ENCODE measurements around the gene KIRREL1.

The KIRREL1 gene

DNA sequence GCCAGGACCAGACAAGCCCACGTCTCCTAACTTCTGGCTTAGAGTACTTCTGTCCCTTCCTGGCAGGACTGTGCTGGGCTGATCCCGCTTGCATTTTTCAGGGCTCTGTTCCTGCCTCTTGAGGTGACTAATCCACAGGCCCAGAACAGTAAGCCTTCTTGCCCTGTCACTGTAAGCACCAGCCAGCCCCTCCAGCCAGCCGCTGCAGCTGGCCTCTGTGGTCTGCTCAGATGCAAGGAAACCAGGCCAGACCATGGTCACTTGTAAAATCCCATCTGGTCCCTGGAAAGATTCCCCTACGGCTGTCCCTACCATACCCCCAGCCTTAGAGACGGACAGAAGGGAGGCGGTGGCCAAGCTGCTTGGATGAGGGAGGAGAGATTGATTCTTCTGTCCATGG, 74.2 kb downstream of the KIRREL1 start:
- TF ChIP-seq, protein P1, sequence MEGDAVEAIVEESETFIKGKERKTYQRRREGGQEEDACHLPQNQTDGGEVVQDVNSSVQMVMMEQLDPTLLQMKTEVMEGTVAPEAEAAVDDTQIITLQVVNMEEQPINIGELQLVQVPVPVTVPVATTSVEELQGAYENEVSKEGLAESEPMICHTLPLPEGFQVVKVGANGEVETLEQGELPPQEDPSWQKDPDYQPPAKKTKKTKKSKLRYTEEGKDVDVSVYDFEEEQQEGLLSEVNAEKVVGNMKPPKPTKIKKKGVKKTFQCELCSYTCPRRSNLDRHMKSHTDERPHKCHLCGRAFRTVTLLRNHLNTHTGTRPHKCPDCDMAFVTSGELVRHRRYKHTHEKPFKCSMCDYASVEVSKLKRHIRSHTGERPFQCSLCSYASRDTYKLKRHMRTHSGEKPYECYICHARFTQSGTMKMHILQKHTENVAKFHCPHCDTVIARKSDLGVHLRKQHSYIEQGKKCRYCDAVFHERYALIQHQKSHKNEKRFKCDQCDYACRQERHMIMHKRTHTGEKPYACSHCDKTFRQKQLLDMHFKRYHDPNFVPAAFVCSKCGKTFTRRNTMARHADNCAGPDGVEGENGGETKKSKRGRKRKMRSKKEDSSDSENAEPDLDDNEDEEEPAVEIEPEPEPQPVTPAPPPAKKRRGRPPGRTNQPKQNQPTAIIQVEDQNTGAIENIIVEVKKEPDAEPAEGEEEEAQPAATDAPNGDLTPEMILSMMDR (IDR thresholded peaks at IDR 0.05): no peak

DNA sequence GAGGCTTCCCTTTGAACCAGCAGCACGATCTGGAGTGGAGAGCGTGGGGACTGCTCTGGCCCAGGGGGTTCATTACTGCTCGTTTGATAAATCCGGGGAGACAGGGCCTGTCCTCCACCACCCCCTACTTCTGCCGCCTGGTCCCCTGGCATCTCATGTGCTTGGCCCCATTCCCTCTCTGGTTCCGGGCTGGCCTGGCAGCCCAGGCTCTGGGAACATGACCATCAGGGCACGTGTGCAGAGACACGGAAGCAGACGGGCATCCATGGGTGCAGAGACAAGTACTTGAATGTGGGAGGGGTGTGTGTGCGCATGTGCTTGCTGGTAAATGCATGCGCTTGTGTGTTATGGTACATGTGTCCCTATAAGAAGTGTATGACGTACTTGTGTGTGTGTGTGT, 75.5 kb downstream of the KIRREL1 start:
- TF ChIP-seq, protein P1 (IDR thresholded peaks at IDR 0.05): no peak

DNA sequence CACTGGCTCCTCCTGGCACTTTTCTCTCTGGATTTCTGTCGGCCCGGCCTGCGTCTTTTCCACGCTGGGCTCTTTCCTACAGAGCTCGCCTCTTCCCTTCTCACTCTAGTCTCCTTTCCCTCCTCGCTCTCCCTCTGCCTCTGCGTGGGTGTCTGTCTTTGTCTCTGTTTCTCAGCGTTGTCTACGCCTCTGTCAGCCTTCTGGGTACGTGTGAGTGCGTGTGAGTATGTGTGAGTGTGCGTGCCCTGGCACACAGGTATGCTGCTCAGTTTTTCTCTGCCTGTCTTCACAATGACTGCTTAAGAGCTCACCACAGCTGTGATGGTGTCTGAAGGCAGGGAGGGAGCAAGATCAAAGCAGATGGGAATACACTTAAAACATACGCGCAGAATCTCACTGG, 77.7 kb downstream of the KIRREL1 start:
- TF ChIP-seq, protein P1 (IDR thresholded peaks at IDR 0.05): no peak

DNA sequence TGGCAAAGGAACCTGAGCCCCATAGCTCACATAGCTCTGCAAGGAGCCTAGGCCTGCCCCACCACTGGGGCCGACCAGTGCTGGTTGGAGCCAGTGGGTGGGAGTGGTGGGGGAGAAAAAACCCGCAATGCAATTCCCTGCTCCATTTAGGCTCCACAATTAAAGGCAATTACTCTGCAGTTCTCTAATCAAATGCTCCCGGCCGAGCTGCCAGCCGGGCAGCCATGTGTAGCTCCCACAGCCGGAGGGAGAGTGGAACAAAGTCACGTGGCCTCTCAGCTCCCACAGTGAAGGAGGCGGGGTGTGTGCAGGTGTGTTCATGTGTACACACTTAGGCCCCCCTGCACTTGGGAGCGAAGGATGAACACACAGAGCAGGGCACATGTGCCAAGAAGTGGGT, 81.6 kb downstream of the KIRREL1 start:
- TF ChIP-seq, protein P1 (IDR thresholded peaks at IDR 0.05): no peak

DNA sequence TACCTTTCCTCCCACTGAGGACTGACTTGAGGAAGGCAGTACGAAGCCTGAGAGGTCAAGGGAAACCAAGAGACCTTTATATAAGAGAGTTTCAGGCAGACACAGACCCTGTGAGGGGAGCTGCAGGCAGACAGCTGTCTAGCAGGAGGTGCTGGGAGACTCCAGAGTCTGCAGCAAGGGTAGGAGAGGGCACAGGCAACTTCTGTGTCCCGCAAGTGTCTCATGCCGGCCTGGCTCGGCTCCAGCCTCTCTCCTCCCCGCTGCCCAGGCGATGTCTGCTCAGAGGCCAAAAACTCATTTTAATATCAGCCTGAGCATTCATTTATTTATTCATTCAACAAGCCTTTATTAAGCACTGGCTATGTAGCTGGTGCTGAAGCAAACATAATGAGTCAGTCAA, 83.0 kb downstream of the KIRREL1 start:
- TF ChIP-seq, protein P1 (IDR thresholded peaks at IDR 0.05): no peak

DNA sequence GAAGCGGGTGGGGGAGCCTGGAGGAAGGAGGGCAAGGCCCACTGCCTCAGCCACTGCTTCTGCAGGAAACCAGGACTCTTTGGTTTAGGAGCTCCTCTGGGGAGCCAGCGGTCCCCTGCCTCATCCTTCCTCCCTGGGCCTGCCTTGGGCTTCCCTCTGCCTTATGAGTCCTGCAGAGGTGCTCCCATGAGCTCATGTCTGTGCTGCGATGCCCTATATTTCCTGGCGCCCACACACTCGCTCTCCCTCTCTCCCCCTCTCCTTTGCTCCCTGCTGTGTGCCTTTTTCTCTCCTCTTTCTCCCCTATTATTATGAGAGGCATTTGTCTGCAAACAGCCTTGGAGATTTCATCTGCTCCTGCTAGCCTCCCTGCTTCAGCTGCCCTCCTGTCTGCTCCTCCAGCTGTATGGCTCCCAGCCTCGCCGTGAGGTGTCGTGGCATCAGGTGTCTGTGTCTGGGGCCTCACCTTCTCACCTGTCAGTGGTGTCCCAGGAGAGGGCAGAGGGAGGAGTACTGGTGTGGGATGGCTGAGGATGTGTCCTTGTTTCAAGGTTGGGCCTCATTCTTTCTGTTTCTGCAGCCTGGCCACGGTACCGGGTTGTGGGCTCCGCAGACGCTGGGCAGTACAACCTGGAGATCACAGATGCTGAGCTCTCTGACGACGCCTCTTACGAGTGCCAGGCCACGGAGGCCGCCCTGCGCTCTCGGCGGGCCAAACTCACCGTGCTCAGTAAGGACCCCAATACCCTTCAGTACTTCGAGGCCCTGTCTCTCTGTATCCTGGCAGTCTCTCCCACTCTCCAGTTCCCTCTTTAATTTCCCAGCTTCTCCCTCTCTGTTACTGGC, 84.2 kb downstream of the KIRREL1 start:
- TF ChIP-seq, protein P1 (IDR thresholded peaks at IDR 0.05): no peak

DNA sequence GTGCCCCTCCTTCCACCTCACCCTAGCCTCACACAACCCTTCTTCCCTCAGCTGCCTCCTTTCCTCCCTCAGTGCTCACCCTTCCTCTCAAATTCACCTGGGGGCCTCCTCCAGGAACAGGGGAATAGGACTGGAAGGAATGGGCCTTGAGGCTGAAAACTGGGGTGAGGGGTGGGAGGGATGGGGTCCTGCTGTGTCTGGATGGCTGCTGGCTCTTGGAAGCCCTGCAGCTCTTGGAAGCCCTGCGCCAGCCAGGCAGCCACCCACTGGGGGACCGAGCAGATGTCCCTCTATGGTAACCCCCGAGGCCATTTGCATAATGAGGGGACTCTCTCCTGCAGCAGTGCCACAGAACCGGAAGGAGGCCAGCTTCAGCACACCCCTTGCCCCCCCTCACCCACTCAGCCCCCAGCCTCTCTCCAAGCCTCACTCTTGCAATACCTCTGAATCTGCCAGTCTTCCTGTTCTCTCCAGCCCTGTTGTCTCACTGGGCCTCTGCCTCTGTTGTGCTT, 85.2 kb downstream of the KIRREL1 start:
- TF ChIP-seq, protein P1 (IDR thresholded peaks at IDR 0.05): no peak
